Left cardiac atrium (tissue), 4 donors: ENCODE measurements around the gene TMPRSS11B. TPM values are rescaled to one million over a fixed set of nuclear protein-coding genes. Genes with fewer than 3 reads are reported as not detected.
"Not testable (repeated sequence)": the region's sequence is repeated elsewhere in the genome, so short reads cannot be mapped to it uniquely, and the experiment has no call there.

Source experiments
- ATAC-seq, 2 donors: fragments of 200-7000 bp; cut with Tn5 transposase; one replicate each; pipeline ENCODE4 v1.9.1; 2020; ENCODE audit warnings: mild to moderate bottlenecking in 2 of 2, moderate library complexity in 2 of 2
- DNase-seq: peaks from one replicate; pipeline ENCODE4 v3.0.0-alpha.2; 2020
- intact Hi-C, 2 donors: fragments of 100-400 bp; cut with DNase I; formaldehyde crosslinking; loops; one replicate each; pipeline versions ENCODE4 v1.14.1 to v1.15.1; 2022 to 2023
- long read RNA-seq: library from polyadenylated mRNA; unstranded; transcript quantifications from one replicate; pipeline ENCODE4 v2.0.0, GENCODE V29; 2021
- total RNA-seq, 2 donors: library from RNA; stranded (reverse); fragmentation: NEBNext Ultra II Directional; extraction: Animal tissue kit (Norgen Biotek cat#: 25700); gene quantifications; one replicate each; pipeline ENCODE4 v1.2.1, GENCODE V29; 2021
- donor health status: DM: no; HTN: yes; CAD: no.
- donor health status: DM: no; HTN: yes; CAD: no; lungs with severe emphysema.
- donor health status: DM: yes; HTN: yes; CAD: no.
- donor health status: Dilated cardiomyopathy.

The TMPRSS11B gene
- not detected for total RNA-seq
- long read RNA-seq: 0 reads

GRCh38 chr4:68245594-68245993 lies at the start of gene TMPRSS11B:
Gene TMPRSS11B (minus strand): TSS chr4:68245694. CDS start chr4:68245558, 136 bp downstream.
- intact Hi-C loops: no loop called here
- DNase-seq: no peak
- ATAC-seq: no peak

- ATAC-seq (no peak), DNase-seq (no peak)
- intact Hi-C loops: no loop called here
These were observed 45.8 kb upstream of the TMPRSS11B start for GRCh38 chr4:68291256-68291655.

GRCh38 chr4:68288393-68288740 lies 42.9 kb upstream of the TMPRSS11B start:
- no peak for DNase-seq
- no peak for ATAC-seq
- intact Hi-C loops: no loop called here

GRCh38 chr4:68287704-68288392 lies 42.4 kb upstream of the TMPRSS11B start:
- intact Hi-C loops: no loop called here
- no peak for ATAC-seq

GRCh38 chr4:68283714-68284113 lies 38.2 kb upstream of the TMPRSS11B start:
- ATAC-seq (no peak), DNase-seq (no peak)
- intact Hi-C loops: no loop called here

More at GRCh38 chr4:68287704-68288392, 42.4 kb upstream of the TMPRSS11B start:
- no peak for DNase-seq

GRCh38 chr4:68283095-68283494 lies 37.6 kb upstream of the TMPRSS11B start:
- no peak for DNase-seq
- no peak for ATAC-seq
- intact Hi-C loops: no loop called here

- intact Hi-C loops, ATAC-seq, DNase-seq: not testable (repeated sequence)
These were observed 36.6 kb upstream of the TMPRSS11B start for GRCh38 chr4:68281796-68282740.

GRCh38 chr4:68278029-68278428 lies 32.5 kb upstream of the TMPRSS11B start:
- ATAC-seq (no peak), DNase-seq (no peak)
- intact Hi-C loops: no loop called here

GRCh38 chr4:68277627-68278026 lies 32.1 kb upstream of the TMPRSS11B start:
- intact Hi-C loops: no loop called here
- ATAC-seq (no peak), DNase-seq (no peak)

- intact Hi-C loops: loop anchor here (2.0 to 5.0 kb wide), 2 partner anchors 104 kb away; no protein-coding TSS in a partner anchor
- ATAC-seq (no peak), DNase-seq (no peak)
These were observed 27.4 kb upstream of the TMPRSS11B start for GRCh38 chr4:68272860-68273259.

GRCh38 chr4:68272380-68272779 lies 26.9 kb upstream of the TMPRSS11B start:
- no peak for DNase-seq
- intact Hi-C loops: loop anchor here (2.0 to 5.0 kb wide), 2 partner anchors 104 to 105 kb away; no protein-coding TSS in a partner anchor
- ATAC-seq: no peak

- peak in 1 of 2 donors; percentile 56 for ATAC-seq
- intact Hi-C loops: loop anchor here (2.0 to 5.0 kb wide), 2 partner anchors 105 kb away; no protein-coding TSS in a partner anchor
- DNase-seq: no peak
These were observed 26.4 kb upstream of the TMPRSS11B start for GRCh38 chr4:68271851-68272357.

- DNase-seq (no peak), ATAC-seq (no peak)
- intact Hi-C loops: no loop called here
These were observed 22.0 kb upstream of the TMPRSS11B start for GRCh38 chr4:68267433-68267944.

GRCh38 chr4:68264875-68265565 lies 19.5 kb upstream of the TMPRSS11B start:
- no peak for DNase-seq
- intact Hi-C loops: no loop called here
- ATAC-seq: no peak

- intact Hi-C loops: no loop called here
These were observed 13.7 kb upstream of the TMPRSS11B start for GRCh38 chr4:68259191-68259590.

GRCh38 chr4:68257719-68258118 lies 12.2 kb upstream of the TMPRSS11B start:
- ATAC-seq (no peak), DNase-seq (no peak)
- intact Hi-C loops: no loop called here

More at GRCh38 chr4:68259191-68259590, 13.7 kb upstream of the TMPRSS11B start:
- no peak for ATAC-seq
- DNase-seq: no peak

GRCh38 chr4:68256284-68256683 lies 10.8 kb upstream of the TMPRSS11B start:
- no peak for ATAC-seq
- DNase-seq: no peak
- intact Hi-C loops: no loop called here

GRCh38 chr4:68250151-68250930 lies 4.8 kb upstream of the TMPRSS11B start:
- intact Hi-C loops: no loop called here
- no peak for ATAC-seq

More at GRCh38 chr4:68250151-68250930, 4.8 kb upstream of the TMPRSS11B start:
- no peak for DNase-seq
